C4-2B (cell line): Measurements from ENCODE around the gene DRC3.
A peak's percentile ranks its signal among the peaks of the same experiment; 100 is the strongest.
"Not testable (repeated sequence)": the region's sequence is repeated elsewhere in the genome, so short reads cannot be mapped to it uniquely, and the experiment has no call there.

ENCODE experiments used
- H3K27ac ChIP-seq: fragments of 450-650 bp; 2 replicates; pipeline ENCODE4 v1.5.1; 2017
- ZFX ChIP-seq: fragments of 450-650 bp; IDR thresholded peaks from 2 replicates; pipeline ENCODE4 v1.6.1; 2017
- TF ChIP-seq, protein P1 (sequence below): fragments of 450-650 bp; conservative IDR thresholded peaks from 2 replicates; pipeline ENCODE4 v1.5.1; 2017; ENCODE audit warnings: mild to moderate bottlenecking

The DRC3 gene

DNA sequence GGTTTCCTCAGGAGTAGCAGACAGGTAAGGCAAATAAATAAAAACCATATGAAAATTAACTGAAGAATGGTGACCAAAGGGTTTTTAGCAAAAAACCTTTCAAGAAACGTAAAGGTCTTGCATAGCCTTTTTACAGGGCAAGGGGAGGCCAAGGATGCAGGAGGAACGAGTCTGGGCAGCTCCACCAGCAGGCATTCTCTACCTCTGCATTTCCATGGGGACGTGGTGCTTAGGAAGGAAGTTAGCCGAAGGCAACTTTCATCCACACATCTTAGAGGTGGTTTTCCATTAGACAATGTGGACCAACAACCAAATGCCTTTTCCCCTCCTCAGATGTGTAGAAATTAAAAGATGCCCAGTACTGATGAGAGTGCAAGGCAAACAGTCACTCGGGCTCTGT, 21.1 kb upstream of the DRC3 start:
- TF ChIP-seq, protein P1, sequence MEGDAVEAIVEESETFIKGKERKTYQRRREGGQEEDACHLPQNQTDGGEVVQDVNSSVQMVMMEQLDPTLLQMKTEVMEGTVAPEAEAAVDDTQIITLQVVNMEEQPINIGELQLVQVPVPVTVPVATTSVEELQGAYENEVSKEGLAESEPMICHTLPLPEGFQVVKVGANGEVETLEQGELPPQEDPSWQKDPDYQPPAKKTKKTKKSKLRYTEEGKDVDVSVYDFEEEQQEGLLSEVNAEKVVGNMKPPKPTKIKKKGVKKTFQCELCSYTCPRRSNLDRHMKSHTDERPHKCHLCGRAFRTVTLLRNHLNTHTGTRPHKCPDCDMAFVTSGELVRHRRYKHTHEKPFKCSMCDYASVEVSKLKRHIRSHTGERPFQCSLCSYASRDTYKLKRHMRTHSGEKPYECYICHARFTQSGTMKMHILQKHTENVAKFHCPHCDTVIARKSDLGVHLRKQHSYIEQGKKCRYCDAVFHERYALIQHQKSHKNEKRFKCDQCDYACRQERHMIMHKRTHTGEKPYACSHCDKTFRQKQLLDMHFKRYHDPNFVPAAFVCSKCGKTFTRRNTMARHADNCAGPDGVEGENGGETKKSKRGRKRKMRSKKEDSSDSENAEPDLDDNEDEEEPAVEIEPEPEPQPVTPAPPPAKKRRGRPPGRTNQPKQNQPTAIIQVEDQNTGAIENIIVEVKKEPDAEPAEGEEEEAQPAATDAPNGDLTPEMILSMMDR = no peak
- no peak for TF ChIP-seq ZFX
- H3K27ac ChIP-seq = no peak overlapping the region

- H3K27ac ChIP-seq = no peak overlapping the region
- TF ChIP-seq, protein P1 = no peak
- no peak for TF ChIP-seq ZFX
Observed at GRCh38 chr17:17952691-17953090, 20.0 kb upstream of the DRC3 start.

DNA sequence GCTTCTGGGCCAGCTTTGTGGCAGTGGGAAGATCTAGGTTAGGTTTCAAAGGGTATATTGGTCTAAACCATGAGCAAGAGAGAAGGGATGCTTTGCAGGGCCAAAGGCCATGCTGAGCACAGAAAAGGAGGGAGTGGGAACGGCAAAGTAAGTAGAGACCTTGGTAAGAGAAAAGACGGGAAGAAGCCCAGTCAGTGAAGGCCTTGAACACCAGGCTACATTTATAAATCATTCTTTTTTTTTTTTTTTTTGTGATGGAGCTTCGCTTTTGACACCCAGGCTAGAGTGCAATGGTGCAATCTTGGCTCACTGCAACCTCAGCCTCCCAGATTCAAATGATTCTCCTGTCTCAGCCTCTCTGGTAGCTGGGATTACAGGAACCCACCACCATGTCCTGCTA, 18.6 kb upstream of the DRC3 start:
- TF ChIP-seq ZFX = no peak
- TF ChIP-seq, protein P1 = no peak

GRCh38 chr17:17955790-17956341, 16.8 kb upstream of the DRC3 start:
- H3K27ac ChIP-seq = not testable (repeated sequence)

More for the DNA sequence above, 18.6 kb upstream of the DRC3 start:
- H3K27ac ChIP-seq = no peak overlapping the region

- TF ChIP-seq, protein P1 = no peak
- no peak for TF ChIP-seq ZFX
- H3K27ac ChIP-seq = peak overlapping the region; percentile 39; the same call in 1 of the 2 replicates
Observed at GRCh38 chr17:17957584-17957916, 15.1 kb upstream of the DRC3 start.

GRCh38 chr17:17958982-17959381, 13.7 kb upstream of the DRC3 start:
- no peak for TF ChIP-seq ZFX
- TF ChIP-seq, protein P1 = no peak
- H3K27ac ChIP-seq = peak overlapping the region; percentile 25; the same call in 1 of the 2 replicates

DNA sequence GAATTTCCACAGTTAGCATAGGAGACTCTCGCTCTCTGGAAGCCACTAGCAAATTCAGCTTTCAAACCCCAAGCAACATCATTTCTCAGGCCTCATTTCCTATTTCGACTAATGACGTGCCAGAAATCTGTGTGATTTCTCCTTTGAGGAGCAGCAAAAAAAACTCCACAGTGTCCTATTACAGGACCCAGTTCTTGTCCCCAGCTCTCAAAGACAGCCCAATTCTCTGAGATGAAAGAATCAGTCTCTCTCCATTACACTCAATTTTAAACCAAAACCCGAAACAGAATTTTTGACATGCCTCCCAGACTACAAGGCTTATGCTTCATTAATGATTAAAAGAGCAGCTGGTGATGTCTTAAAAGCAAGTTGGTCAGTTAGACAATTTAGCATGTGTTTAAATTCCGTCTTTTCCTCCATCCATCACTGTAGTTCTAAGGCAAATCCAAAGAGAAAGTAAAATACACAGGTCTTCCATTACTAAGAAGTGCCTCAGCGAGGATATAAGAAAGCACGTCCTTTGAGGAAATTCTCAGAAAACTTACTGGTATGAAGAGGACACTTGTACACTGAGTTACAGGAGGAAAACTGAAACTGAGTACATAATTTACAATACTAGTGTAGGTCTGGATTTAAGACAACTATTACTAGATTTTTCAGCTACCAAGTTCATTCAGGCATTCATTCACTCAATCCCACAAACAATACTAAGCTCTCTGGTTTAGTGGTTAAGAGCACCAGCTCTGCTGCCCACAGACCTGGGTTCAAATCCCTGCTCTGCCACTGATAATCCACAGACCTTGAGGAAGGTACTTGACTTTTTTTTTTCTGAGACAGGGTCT, 12.9 kb upstream of the DRC3 start:
- H3K27ac ChIP-seq = 0 out of 2 replicates have a peak overlapping the region, but pooled peaks have one; percentile 16
- no peak for TF ChIP-seq ZFX
- TF ChIP-seq, protein P1 = no peak
